Measurements from ENCODE around the gene GGT5.
"Not testable (repeated sequence)": the region's sequence is repeated elsewhere in the genome, so short reads cannot be mapped to it uniquely, and the experiment has no call there.

GGT5 gene

DNA sequence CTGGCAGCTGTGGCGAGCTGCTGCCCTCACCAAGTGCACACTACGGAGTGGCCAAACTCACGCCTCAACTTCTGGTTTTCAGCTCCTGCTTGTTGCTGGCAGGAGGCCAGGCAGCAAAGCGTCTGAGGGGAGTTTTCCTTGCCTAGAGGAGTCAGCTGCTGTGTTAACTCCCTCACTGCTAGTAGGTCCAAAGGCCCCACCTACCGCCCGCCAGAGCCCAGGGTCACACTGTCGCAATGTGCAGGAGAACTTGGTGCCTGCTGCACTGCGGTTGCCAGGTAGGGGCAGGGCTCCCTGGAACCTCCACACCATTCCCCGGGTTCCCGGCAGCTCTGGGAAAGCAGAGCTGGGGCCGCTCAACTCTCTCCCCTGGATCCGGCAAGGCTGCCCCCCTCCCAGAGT, at the start of gene GGT5:
TSS of gene GGT5 (minus strand) at position 53 of the 402 bp plus-strand sequence. CDS start 357 bp downstream, outside the sequence.
- not testable (repeated sequence) for DNase-seq

- not testable (repeated sequence) for DNase-seq
Observed at GRCh38 chr22:24292202-24292830, 47.4 kb upstream of the GGT5 start.

GRCh38 chr22:24291515-24292201, 46.8 kb upstream of the GGT5 start:
- no peak for DNase-seq

- DNase-seq: no peak
Observed at GRCh38 chr22:24290459-24290858, 45.6 kb upstream of the GGT5 start.

DNA sequence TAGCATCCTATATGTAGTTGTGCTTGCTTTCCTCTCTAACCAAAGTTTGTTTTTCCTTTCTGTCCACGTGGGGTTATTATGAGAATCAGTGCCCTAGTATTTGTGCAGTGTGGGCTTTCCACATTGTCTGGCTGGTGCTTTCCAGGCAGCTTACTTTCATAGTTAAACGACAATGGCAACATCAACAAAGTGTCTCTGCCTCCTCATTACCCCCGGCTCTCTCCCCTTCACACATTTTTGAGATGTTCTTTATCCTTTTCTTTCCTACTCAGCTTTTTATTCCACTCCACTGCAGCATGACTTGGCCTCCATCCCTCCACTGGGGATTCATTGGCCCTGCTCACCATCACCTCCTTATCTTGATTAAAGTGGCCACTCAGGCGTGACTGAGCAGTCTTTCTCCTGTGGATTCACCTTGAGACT, 44.9 kb upstream of the GGT5 start:
- no peak for DNase-seq

DNA sequence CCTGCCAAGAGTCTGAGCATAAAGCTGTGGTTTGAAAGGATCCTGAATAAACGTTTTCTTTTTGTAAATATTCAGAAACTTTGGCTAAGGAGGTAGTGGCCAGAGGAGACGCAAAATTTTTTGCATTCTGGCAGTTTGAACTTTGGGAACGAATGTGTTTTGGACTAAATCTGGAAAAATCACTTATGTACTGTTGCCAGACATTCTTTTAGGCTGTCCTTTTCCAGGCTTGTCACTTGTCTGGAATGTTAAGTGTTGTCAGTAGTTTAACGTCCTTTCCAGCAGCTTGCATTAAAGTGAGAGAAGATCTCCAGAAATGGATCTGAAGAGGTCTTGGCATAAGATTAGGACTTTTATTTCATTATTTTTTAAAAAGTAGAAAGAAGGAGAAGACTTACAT, 44.2 kb upstream of the GGT5 start:
- DNase-seq: no peak

GRCh38 chr22:24287801-24288200, 42.9 kb upstream of the GGT5 start:
- not testable (repeated sequence) for DNase-seq

DNA sequence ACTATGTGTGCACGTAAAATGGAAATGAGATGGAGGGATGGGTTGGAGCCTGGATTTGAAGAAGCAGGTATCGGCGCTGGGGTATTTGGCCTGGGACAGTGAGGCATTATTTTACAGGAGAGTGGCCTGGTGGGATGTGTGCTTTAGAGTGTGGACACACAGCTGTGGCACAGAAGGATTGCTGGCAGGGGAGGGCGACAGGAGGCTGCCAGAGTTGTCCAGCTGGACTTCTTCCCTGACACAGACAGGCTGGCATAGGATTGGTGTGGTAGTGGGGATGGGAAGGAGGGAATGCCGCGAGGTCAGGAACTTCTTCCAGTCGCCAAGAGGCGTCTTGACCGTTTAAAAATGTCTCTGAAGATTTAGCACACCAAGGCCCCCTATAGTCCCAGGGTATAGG, 42.3 kb upstream of the GGT5 start:
- not testable (repeated sequence) for DNase-seq

DNA sequence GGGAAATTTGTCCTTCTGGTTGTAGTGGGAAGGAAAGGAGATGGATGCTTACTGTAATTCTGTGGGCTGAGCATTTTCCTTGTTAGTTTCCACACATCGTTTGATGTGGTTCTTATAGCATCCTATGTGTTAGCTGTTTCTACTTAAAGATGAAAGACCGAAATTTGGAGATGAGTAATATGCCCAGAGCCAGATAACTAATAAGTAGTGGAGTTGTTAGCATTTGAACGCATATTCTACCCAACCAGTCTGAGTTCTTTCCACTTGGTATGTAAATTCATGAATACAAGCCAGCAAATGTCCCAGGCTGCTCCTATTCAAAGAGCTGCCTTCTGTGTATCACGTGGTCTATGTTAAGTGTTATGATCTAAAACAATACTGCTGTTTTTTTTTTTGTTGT, 40.4 kb upstream of the GGT5 start:
- DNase-seq: no peak

DNA sequence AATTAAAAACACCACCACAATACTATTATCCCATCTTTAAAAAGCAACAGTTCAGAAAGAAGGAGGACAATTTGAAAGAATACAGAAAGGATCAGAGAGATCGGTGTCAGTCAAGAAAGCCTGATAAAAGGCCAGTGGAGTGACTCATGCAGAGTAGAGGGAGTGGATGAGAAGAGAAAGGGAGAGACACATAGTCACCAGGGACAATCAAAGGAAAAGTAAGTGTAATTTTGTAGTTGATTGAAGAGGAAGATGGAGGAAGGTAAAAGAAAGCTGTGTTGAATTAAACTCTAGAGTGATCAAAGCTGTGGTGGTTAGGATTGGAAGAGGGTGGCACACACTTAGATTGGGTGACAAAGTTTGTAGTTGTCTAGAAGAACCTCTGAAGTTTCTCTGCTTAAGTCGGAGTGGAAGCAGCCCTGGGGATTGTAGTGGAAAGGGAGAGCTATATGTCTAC, 39.9 kb upstream of the GGT5 start:
- DNase-seq: no peak

- no peak for DNase-seq
Observed at GRCh38 chr22:24282401-24282800, 37.5 kb upstream of the GGT5 start.

GRCh38 chr22:24280363-24280762, 35.5 kb upstream of the GGT5 start:
- not testable (repeated sequence) for DNase-seq

GRCh38 chr22:24274696-24275405, 30.0 kb upstream of the GGT5 start:
- not testable (repeated sequence) for DNase-seq

GRCh38 chr22:24273906-24274305, 29.0 kb upstream of the GGT5 start:
- DNase-seq: not testable (repeated sequence)

GRCh38 chr22:24273031-24273430, 28.1 kb upstream of the GGT5 start:
- DNase-seq: not testable (repeated sequence)

GRCh38 chr22:24271386-24271854, 26.5 kb upstream of the GGT5 start:
- DNase-seq: no peak

DNA sequence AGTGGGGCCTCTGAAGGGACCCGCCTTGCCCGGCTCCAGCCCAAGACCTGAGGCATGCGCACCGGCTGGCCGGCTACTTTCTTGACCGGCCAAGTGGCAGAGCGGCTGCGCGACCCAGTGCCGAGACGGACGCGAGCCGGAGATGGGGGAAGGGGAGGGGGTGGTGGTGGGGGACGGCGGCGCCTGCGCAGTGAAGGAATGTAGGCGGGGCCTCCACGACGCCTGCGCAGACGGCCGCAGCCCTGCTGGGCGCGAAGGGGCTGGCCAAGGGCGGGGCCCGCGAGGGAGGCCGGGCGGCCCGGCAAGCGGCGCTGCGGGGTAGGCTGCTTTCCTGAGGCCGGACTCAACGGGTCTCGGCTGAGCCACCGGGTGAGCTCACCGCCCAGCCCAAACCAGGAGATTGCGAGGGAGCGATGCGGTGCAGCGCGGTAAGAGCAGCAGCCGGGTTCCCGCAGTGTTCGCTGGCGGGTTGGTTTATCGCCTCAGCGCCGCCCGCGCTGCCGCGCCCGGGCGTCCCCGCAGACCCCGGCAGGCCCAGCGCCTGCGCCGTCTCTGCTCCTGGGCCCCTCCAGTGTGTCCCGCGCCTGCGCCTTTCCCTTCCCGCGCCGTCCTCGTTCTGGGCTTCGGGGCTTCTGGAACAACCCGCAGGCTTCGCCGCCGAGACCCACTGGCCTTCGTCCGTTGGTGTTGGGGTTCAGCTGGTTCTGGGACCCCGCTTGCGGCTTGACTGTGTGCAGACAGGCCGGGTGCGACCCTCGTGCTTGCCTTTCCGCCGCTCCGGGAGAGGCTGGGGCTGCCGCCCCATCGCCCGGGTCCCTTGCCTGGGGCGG, 25.9 kb upstream of the GGT5 start, which contains the start of gene SPECC1L:
TSS of gene SPECC1L (plus strand) at position 276 of the 830 bp plus-strand sequence. CDS start 31,401 bp downstream, outside the sequence.
- DNase-seq: peak; percentile 97

DNA sequence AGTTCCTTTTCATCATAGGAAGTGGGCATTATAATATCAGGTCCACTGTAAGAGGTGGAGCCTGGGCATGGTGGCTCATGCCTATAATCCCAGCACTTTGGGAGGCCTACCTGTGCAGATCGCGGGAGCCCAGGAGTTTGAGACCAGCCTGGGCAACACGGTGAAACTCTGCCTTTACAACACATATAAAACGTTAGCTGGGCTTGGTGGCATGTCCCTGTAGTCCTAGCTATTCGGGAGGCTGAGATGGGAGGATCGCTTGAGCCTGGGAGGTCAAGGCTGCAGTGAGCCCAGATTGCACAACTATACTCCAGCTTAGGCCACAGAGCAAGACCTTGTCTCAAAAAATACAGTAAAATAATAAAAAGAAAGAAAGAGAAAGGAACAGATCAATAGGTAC, 21.6 kb upstream of the GGT5 start:
- DNase-seq: not testable (repeated sequence)

DNA sequence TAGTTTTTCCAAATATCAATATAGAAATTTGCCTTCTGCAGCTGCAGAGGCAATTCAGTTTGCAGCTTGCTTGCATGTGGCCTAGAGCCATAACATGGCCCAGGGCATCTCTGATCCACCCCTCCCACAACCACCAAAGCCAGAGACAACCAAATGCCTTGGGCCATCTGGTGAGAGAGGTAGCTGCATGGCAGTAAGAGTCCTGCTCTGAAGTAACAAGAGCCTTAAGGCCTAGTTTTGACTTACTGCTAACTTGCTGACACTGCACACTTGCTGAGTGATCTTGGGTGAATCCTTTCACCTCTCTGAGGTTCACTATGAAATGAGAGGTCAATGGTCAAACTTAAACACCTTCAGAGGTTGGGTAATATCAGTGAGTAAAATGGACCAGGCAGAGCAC, 20.9 kb upstream of the GGT5 start:
- DNase-seq: no peak

GRCh38 chr22:24264329-24264896, 19.5 kb upstream of the GGT5 start:
- DNase-seq: not testable (repeated sequence)

- not testable (repeated sequence) for DNase-seq
Observed at GRCh38 chr22:24263479-24263878, 18.6 kb upstream of the GGT5 start.

DNA sequence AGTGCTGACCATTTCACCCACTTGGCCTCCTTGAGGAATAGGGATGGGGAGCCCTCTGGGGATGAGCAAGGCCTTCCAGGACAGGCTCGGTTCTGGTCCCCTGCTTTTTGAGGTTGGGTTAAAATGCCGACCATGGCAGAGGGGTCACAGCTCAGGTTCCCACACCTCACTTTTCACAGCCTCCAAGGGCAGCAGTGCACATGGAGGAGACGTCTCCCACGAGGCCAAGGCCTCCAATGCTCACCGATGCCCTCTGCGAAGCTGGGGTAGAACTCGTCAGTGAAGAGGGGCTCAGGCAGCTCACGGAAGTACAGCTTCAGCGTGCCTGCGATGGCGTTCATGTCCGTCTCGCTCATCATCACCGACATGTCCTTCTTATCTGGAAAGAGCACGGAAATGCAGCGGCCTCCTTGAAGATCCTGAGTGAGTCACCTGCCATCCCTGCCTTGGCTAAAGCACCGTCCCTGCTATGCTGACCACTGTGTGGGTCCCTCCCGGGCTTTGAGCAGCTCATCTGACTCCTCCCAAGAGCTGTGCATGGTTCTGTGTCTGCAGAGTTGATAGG, 17.4 kb upstream of the GGT5 start:
- DNase-seq: not testable (repeated sequence)

Measured in activated CD8-positive, alpha-beta memory T cell treated with anti-CD3 and anti-CD28 coated beads, Interleukin-2, amount 50 U/mL, for 48 hours (primary cell).